ENCODE results near the gene MDFI. TPM values are rescaled to one million over a fixed set of nuclear protein-coding genes. Genes with fewer than 3 reads are reported as not detected.

MDFI gene
- total and polyA plus RNA-seq, 2 experiments from 2014 or later = 2.8 to 51.4 TPM

DNA sequence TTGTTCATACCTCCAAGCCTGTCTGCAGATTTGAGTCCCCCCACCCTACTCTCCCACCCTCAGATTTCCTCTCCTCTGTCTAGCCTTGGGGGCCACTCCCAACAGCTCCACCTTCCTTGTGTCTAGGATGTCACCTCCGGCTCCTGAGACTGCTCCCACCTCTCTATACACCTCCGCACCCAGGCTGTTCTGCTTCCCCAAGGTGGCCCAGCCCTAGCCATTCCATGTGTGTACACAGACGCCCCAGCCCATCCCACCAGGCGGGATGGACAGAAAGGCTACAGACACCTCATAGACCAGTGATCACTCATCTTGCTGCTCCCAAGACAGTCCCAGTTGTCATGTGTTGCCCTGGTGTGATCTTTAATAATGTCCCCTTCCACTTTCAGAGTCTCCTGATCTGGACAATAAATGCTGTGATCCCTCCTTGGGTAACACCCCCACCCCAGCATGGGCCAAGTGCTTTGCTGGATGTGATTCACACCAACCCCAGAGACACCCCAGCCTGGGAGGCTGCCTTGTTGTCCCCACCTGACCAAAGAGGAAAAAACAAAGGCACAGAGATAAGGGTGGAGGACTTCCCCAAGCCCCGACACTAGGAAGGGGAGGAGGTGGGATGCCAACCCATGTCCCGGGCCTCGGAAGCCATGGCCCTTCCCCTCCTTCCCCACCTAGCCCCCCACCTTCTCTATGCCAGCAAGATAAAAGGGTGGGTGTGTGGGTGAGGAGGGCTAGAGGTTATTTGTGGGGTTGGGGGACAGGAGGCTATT is 36.1 kb downstream of the MDFI start:
- TF ChIP-seq CREB1 (CRISPR knock-in tag; IDR thresholded peaks at IDR 0.05; ENCODE audit: low read depth) (no peak), POLR2AphosphoS5 (IDR thresholded peaks at IDR 0.05; ENCODE audit: low read depth) (no peak)
- H4K20me1 ChIP-seq (replicated peaks; ENCODE audit: insufficient read depth) = no peaks in the 10 kb centered on the region
- ATAC-seq (no peak), DNase-seq (ENCODE audit: low spot score) (no peak)
- H3K36me3 ChIP-seq (ENCODE audit: insufficient read depth) = no peaks in the 10 kb centered on the region
- Mint-ChIP-seq H3K4me3 (no peak overlapping the region), H3K9me3 (no peaks in the 10 kb centered on the region; the same call in 2 of the 3 replicates), H3K27me3 (ENCODE audit: insufficient read depth, low read depth, poor library complexity) (peaks cover 22% of the 10 kb centered on the region), H3K4me1 (peaks cover 29% of the 10 kb centered on the region; the same call in 2 of the 3 replicates), H3K27ac (no peak overlapping the region), H3K36me3 (ENCODE audit: low read depth) (no peaks in the 10 kb centered on the region)
- no peaks in the 10 kb centered on the region for H3K9me2 ChIP-seq (ENCODE audit: insufficient read depth)
- H3K4me1 ChIP-seq (ENCODE audit: insufficient read depth) = peaks cover 15% of the 10 kb centered on the region; the same call in 1 of the 2 replicates
- no peaks in the 10 kb centered on the region for H3K27me3 ChIP-seq (ENCODE audit: insufficient read depth)
- no peak overlapping the region for H3K27ac ChIP-seq (ENCODE audit: low read depth)
- no peaks in the 10 kb centered on the region for H3K79me2 ChIP-seq (replicated peaks; ENCODE audit: insufficient read depth)
- no peaks in the 10 kb centered on the region for H3F3A ChIP-seq (replicated peaks; ENCODE audit: low read depth)
- H2AFZ ChIP-seq = no peak overlapping the region
- no peak overlapping the region for H3K4me2 ChIP-seq
- no peak overlapping the region for H3K4me3 ChIP-seq

DNA sequence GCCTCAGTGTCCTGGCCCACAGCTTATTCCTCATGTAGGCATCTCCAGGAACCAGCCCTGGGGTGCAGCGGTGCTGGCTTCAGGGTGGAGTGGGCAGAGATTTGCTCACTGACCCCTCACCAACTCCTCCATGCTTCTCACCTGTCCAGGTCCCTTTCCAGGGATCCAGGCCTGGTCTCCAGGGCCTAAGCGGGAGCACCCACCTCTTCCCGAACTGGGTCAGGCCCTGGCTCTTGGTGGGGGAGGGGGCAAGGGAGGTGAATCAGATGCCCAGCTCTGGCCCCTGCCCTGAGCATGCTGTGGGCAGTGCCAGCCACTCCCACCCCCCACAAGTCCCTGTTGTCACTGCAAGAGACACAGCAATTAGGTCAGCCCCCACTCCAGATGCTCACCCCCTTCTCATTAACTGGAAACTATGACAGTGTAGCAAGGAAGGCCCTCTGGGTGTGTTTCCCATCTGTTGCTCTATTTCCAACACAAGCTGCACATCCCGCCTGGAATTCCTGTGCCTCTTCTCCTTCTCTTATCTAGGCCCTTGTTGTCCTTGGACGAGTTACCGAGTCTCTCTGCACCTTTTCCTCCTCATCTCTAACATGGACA is 37.0 kb downstream of the MDFI start:
- Mint-ChIP-seq H3K4me3 (no peak overlapping the region), H3K27ac (no peak overlapping the region), H3K4me1 (peaks cover 35% of the 10 kb centered on the region), H3K36me3 (ENCODE audit: low read depth) (no peaks in the 10 kb centered on the region), H3K27me3 (ENCODE audit: insufficient read depth, low read depth, poor library complexity) (peaks cover 22% of the 10 kb centered on the region), H3K9me3 (no peaks in the 10 kb centered on the region; the same call in 2 of the 3 replicates)
- Histone ChIP-seq H3K4me2 (no peak overlapping the region), H3K4me1 (ENCODE audit: insufficient read depth) (peaks cover 20% of the 10 kb centered on the region), H2AFZ (no peak overlapping the region), H3K27ac (ENCODE audit: low read depth) (no peak overlapping the region), H4K20me1 (replicated peaks; ENCODE audit: insufficient read depth) (no peaks in the 10 kb centered on the region), H3F3A (replicated peaks; ENCODE audit: low read depth) (no peaks in the 10 kb centered on the region), H3K27me3 (ENCODE audit: insufficient read depth) (no peaks in the 10 kb centered on the region), H3K36me3 (ENCODE audit: insufficient read depth) (no peaks in the 10 kb centered on the region), H3K9me2 (ENCODE audit: insufficient read depth) (no peaks in the 10 kb centered on the region), H3K4me3 (no peak overlapping the region), H3K79me2 (replicated peaks; ENCODE audit: insufficient read depth) (no peaks in the 10 kb centered on the region)
- ATAC-seq = no peak
- no peak for DNase-seq (ENCODE audit: low spot score)
- TF ChIP-seq ZNF331 (CRISPR knock-in tag; IDR thresholded peaks at IDR 0.05; ENCODE audit: low read depth) (no peak), NANOG (IDR thresholded peaks at IDR 0.05; ENCODE audit: borderline replicate concordance) (no peak), ZNF114 (CRISPR knock-in tag; IDR thresholded peaks at IDR 0.05) (no peak), CREB1 (CRISPR knock-in tag; IDR thresholded peaks at IDR 0.05; ENCODE audit: low read depth) (no peak), EZH2 (IDR thresholded peaks at IDR 0.05; ENCODE audit: low read depth, unreplicated experiment) (no peak), POLR2AphosphoS5 (IDR thresholded peaks at IDR 0.05; ENCODE audit: low read depth) (no peak), EZH2phosphoT487 (IDR thresholded peaks at IDR 0.05; ENCODE audit: unreplicated experiment) (no peak), STAT1 (IDR thresholded peaks at IDR 0.05; ENCODE audit: unreplicated experiment) (no peak), JUNB (IDR thresholded peaks at IDR 0.05; ENCODE audit: unreplicated experiment) (no peak)
- TF ChIP-seq, protein P1, sequence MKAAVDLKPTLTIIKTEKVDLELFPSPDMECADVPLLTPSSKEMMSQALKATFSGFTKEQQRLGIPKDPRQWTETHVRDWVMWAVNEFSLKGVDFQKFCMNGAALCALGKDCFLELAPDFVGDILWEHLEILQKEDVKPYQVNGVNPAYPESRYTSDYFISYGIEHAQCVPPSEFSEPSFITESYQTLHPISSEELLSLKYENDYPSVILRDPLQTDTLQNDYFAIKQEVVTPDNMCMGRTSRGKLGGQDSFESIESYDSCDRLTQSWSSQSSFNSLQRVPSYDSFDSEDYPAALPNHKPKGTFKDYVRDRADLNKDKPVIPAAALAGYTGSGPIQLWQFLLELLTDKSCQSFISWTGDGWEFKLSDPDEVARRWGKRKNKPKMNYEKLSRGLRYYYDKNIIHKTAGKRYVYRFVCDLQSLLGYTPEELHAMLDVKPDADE (IDR thresholded peaks at IDR 0.05) = no peak
- TF ChIP-seq, protein P2, sequence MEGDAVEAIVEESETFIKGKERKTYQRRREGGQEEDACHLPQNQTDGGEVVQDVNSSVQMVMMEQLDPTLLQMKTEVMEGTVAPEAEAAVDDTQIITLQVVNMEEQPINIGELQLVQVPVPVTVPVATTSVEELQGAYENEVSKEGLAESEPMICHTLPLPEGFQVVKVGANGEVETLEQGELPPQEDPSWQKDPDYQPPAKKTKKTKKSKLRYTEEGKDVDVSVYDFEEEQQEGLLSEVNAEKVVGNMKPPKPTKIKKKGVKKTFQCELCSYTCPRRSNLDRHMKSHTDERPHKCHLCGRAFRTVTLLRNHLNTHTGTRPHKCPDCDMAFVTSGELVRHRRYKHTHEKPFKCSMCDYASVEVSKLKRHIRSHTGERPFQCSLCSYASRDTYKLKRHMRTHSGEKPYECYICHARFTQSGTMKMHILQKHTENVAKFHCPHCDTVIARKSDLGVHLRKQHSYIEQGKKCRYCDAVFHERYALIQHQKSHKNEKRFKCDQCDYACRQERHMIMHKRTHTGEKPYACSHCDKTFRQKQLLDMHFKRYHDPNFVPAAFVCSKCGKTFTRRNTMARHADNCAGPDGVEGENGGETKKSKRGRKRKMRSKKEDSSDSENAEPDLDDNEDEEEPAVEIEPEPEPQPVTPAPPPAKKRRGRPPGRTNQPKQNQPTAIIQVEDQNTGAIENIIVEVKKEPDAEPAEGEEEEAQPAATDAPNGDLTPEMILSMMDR (conservative IDR thresholded peaks at IDR 0.05; ENCODE audit: low read depth in 2 of 2) = no peak
- TF ChIP-seq, protein P3, sequence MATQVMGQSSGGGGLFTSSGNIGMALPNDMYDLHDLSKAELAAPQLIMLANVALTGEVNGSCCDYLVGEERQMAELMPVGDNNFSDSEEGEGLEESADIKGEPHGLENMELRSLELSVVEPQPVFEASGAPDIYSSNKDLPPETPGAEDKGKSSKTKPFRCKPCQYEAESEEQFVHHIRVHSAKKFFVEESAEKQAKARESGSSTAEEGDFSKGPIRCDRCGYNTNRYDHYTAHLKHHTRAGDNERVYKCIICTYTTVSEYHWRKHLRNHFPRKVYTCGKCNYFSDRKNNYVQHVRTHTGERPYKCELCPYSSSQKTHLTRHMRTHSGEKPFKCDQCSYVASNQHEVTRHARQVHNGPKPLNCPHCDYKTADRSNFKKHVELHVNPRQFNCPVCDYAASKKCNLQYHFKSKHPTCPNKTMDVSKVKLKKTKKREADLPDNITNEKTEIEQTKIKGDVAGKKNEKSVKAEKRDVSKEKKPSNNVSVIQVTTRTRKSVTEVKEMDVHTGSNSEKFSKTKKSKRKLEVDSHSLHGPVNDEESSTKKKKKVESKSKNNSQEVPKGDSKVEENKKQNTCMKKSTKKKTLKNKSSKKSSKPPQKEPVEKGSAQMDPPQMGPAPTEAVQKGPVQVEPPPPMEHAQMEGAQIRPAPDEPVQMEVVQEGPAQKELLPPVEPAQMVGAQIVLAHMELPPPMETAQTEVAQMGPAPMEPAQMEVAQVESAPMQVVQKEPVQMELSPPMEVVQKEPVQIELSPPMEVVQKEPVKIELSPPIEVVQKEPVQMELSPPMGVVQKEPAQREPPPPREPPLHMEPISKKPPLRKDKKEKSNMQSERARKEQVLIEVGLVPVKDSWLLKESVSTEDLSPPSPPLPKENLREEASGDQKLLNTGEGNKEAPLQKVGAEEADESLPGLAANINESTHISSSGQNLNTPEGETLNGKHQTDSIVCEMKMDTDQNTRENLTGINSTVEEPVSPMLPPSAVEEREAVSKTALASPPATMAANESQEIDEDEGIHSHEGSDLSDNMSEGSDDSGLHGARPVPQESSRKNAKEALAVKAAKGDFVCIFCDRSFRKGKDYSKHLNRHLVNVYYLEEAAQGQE (IDR thresholded peaks at IDR 0.05; ENCODE audit: unreplicated experiment) = no peak
